Retinal pigment epithelial cell (primary cell): ENCODE results near the gene NOL6.
"Not testable (repeated sequence)": the region's sequence is repeated elsewhere in the genome, so short reads cannot be mapped to it uniquely, and the experiment has no call there.

Experiments
- DNase-seq: peaks from one replicate; pipeline ENCODE4 v3.0.0-alpha.2; 2010; ENCODE audit warnings: low read depth
- H3K4me3 ChIP-seq: 2 replicates; pipeline ENCODE4 v1.5.1; 2011; ENCODE audit warnings: mild to moderate bottlenecking, low read length, control low read depth, moderate library complexity
- CTCF ChIP-seq: conservative IDR thresholded peaks from 2 replicates; pipeline ENCODE4 v1.5.1; 2011; ENCODE audit warnings: low read depth, low read length, control low read depth, inconsistent platforms

NOL6 gene

DNA sequence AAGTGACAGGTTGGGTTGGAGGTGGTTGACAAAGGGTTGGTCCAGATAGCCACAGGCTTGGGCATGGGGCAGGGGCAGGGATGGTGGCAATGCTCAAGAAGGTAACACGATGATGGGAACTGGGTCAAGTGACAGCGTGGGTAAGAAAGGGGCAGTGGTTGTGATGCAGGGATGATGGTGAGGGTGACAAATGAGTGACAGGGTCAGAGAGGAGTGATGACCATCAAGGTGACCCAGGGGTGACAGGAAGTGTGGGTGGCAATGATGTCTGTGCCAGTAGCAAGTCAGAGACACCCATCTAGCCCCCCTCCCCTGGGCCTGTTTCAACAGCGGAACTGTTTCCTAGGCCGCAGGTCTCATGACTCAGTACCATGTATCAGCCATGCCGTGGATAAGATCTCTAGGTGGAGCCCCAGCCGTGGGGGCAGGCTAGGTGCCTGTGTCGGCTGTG lies 46.9 kb downstream of the NOL6 start:
- no peak for TF ChIP-seq CTCF
- DNase-seq: no peak
- no peak overlapping the region for H3K4me3 ChIP-seq

GRCh38 chr9:33425128-33425533 lies 48.6 kb downstream of the NOL6 start:
- no peak for DNase-seq
- TF ChIP-seq CTCF: no peak

GRCh38 chr9:33424492-33424891 lies 49.2 kb downstream of the NOL6 start:
- not testable (repeated sequence) for H3K4me3 ChIP-seq, DNase-seq

More at GRCh38 chr9:33425128-33425533, 48.6 kb downstream of the NOL6 start:
- H3K4me3 ChIP-seq: no peak overlapping the region

- DNase-seq, H3K4me3 ChIP-seq: not testable (repeated sequence)
Observed at GRCh38 chr9:33424043-33424442, 49.7 kb downstream of the NOL6 start.

- no peak for TF ChIP-seq CTCF
- DNase-seq: no peak
- H3K4me3 ChIP-seq: no peak overlapping the region
Observed at GRCh38 chr9:33419708-33420303, 53.9 kb downstream of the NOL6 start.

GRCh38 chr9:33418090-33418489 lies 55.6 kb downstream of the NOL6 start:
- no peak overlapping the region for H3K4me3 ChIP-seq
- DNase-seq: no peak
- no peak for TF ChIP-seq CTCF

DNA sequence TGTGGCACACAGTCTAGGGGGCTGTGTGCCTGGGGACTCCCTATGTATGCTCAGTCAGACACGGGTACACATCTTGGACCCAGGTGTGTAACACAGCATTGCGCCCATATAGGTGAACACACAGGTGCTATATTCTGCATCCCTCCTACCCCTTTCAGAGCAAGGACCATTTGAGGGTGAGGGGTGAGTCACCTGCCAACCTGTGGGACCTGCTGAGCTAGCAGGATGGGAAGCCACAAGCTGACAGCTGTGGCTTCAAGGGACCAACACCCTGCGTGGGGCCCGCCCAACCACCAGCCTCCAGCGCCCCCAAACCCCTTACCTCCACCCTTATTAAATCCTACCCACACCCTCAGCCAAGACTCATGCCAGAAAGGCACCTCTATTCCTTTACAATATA lies 56.7 kb downstream of the NOL6 start:
- no peak for DNase-seq
- no peak overlapping the region for H3K4me3 ChIP-seq
- TF ChIP-seq CTCF: no peak

DNA sequence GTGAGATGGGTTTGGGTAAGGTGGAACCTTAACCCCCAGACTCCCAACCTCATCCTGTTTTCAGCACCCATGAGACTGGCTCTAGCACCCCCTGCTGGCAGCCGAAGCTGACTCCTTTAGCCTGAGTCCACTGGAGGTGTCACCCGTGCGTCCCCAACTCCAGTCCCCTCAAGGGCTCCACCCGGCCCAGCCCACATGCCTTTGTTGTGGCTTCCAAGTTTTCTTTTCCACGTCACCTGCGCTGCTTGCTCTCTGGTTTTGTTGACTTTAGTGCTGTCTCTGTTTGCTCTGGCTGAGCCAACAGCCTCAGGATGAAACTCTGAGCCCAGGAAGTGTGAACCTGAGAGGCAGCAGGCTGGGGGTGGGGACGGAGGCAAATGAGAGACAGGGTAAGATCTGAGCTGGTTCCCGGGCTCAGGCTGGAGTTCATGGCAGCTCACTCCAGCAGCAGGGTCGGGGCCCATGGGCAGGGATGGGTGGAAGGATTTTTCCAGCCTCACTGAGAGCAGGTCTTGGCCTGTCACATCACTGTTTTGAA lies 58.2 kb downstream of the NOL6 start:
- DNase-seq: peak; percentile 8
- peak; percentile 87 for TF ChIP-seq CTCF

More for the DNA sequence above, 58.2 kb downstream of the NOL6 start:
- H3K4me3 ChIP-seq: no peak overlapping the region
